AG04450 (cell line): ENCODE measurements around the gene CFAP126. TPM values are rescaled to one million over a fixed set of nuclear protein-coding genes. Genes with fewer than 3 reads are reported as not detected.
"Not testable (repeated sequence)": the region's sequence is repeated elsewhere in the genome, so short reads cannot be mapped to it uniquely, and the experiment has no call there.

Experiments used
- CTCF ChIA-PET: fragments of 300-600, 350-600 bp; formaldehyde crosslinking; extraction: SDS; loops from one replicate; lab custom pipeline; 2022; ENCODE audit warnings: antibody characterized with exemption, inconsistent platforms; lab: Charles Lee
- POLR2A ChIA-PET: fragments of 350-600 bp; formaldehyde crosslinking; extraction: SDS; loops from one replicate; lab custom pipeline; 2021; ENCODE audit warnings: antibody characterized with exemption, inconsistent platforms; lab: Yijun Ruan, JAX
- DNase-seq: peaks from one replicate; pipeline ENCODE4 v3.0.0-alpha.2; 2011; ENCODE audit warnings: low read depth, low spot score
- H3K27ac ChIP-seq: one replicate; pipeline ENCODE4 v1.5.1; 2012; ENCODE audit warnings: low read depth, low read length, control low read depth
- H3K27me3 ChIP-seq: one replicate; pipeline ENCODE4 v1.6.0; 2012; ENCODE audit warnings: low read length; ENCODE audit not compliant: control insufficient read depth, insufficient read depth
- H3K4me3 ChIP-seq: 2 replicates; pipeline ENCODE4 v1.5.1; 2011; ENCODE audit warnings: mild to moderate bottlenecking, low read depth, low read length, control low read depth
- H3K9me3 ChIP-seq: 2 replicates; pipeline ENCODE4 v1.5.1; 2012; ENCODE audit warnings: low read length; ENCODE audit not compliant: control insufficient read depth, insufficient read depth
- polyA plus RNA-seq: library from polyadenylated mRNA; depleted of rRNA; stranded (reverse); fragments of >200 nt; gene quantifications from 2 replicates; pipeline ENCODE4 v1.2.3, GENCODE V29; 2011; rRNA removed
- small RNA-seq: library from RNA; depleted of rRNA; stranded (forward); fragments of <200 nt; gene quantifications from one replicate; pipeline ENCODE3, GENCODE V24; 2012; ENCODE audit warnings: low read depth; ENCODE audit not compliant: insufficient read length
- TF ChIP-seq, protein P1 (sequence below): IDR thresholded peaks from 2 replicates; pipeline ENCODE4 v1.5.1; 2011; ENCODE audit warnings: low read depth, low read length, control low read depth, inconsistent platforms

The CFAP126 gene
- polyA plus RNA-seq, 1 experiment, result not detected

DNA sequence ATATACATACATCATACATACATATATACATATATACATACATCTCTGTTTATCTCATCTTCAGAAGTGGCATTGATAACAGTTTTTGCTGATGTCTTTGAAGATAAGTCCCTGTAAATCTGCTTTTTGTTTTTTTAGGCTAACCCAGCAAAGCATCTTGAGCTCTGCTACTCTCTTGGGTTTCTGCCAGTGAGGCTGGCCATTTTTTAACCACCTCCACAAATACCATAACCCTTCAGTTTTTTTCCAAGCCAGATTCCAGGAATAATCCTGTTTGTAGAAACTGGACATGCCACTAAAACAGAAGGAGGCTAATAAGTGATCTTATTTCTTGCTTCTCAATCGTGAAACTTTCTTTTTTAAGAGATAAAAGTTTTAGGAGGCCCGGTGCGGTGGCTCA lies 31.9 kb downstream of the CFAP126 start:
- peak; percentile 16 for DNase-seq
- Histone ChIP-seq H3K9me3 (no peaks in the 10 kb centered on the region), H3K27ac (no peak overlapping the region), H3K4me3 (no peak overlapping the region), H3K27me3 (no peaks in the 10 kb centered on the region)
- CTCF ChIA-PET, result interaction anchor here (0.6 kb wide), 2 partner anchors 29 to 110 kb away, joined by 6 to 8 read pairs; no protein-coding TSS in a partner anchor
- POLR2A ChIA-PET, result no interaction called here
- TF ChIP-seq, protein P1, sequence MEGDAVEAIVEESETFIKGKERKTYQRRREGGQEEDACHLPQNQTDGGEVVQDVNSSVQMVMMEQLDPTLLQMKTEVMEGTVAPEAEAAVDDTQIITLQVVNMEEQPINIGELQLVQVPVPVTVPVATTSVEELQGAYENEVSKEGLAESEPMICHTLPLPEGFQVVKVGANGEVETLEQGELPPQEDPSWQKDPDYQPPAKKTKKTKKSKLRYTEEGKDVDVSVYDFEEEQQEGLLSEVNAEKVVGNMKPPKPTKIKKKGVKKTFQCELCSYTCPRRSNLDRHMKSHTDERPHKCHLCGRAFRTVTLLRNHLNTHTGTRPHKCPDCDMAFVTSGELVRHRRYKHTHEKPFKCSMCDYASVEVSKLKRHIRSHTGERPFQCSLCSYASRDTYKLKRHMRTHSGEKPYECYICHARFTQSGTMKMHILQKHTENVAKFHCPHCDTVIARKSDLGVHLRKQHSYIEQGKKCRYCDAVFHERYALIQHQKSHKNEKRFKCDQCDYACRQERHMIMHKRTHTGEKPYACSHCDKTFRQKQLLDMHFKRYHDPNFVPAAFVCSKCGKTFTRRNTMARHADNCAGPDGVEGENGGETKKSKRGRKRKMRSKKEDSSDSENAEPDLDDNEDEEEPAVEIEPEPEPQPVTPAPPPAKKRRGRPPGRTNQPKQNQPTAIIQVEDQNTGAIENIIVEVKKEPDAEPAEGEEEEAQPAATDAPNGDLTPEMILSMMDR, result no peak

DNA sequence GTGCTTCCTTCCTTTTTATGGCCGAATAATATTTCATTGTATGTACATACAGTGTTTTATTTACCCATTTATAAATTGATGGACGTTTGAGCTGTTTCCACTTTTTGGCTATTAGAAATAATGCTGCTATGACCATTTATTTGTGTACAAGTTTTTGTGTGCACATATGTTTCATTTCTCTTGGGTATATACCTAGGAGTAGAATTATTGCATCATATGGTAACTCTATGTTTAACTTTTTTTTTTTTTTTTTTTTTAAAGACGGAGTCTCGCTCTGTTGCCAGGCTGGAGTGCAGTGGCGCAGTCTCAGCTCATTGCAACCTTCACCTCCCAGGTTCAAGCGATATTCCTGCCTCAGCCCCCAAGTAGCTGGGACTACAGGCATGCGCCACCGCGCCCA lies 34.5 kb downstream of the CFAP126 start:
- POLR2A ChIA-PET, result no interaction called here
- TF ChIP-seq, protein P1, result no peak
- no peaks in the 10 kb centered on the region for H3K27me3 ChIP-seq
- DNase-seq, result no peak
- no peaks in the 10 kb centered on the region for H3K9me3 ChIP-seq
- CTCF ChIA-PET, result interaction anchor here (0.6 to 0.7 kb wide), 4 partner anchors 9 to 566 kb away, joined by 3 to 5 read pairs (median 3); no protein-coding TSS in a partner anchor
- no peak overlapping the region for H3K27ac ChIP-seq
- no peak overlapping the region for H3K4me3 ChIP-seq

DNA sequence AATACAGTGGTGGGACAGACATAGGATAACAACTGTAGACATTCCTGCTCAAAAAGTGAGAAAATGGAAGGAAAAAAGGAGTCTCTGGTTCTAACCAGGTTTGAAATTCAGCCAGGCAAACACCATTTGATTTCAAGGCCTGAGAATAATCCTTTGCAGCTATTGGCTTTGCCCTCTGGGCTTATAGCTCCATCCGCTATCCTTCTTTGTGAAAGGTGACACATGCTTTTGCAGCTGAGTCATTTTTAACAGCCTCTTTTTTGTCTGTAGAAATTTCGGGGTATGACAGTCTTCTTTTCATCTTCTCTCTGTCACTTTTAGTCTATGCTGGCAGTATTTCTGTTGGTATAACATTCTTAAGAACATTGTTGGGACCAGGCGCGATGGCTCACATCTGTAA lies 37.3 kb downstream of the CFAP126 start:
- Histone ChIP-seq H3K27me3 (no peaks in the 10 kb centered on the region), H3K27ac (no peak overlapping the region), H3K9me3 (no peaks in the 10 kb centered on the region), H3K4me3 (no peak overlapping the region)
- ChIA-PET CTCF (no interaction called here), POLR2A (no interaction called here)
- TF ChIP-seq, protein P1, result no peak
- DNase-seq, result no peak

DNA sequence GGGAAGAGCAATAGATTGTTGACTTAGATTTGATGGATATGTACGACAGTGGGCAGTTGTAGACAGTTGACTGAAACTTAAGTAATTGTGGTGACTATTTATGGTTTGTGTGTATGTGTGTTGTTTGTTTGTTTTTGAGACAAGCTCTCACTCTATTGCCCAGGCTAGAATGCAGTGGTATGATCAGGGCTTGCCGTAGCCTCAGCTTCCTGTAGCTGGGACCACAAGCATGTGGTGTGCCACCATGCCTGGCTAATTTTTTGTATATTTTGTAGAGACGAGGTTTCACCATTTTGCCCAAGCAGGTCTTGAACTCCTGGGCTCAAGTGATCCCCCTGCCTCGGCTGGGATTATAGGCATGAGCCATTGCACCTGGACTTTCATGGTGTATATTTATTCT lies 43.7 kb downstream of the CFAP126 start:
- ChIA-PET CTCF (no interaction called here), POLR2A (no interaction called here)
- TF ChIP-seq, protein P1, result no peak
- no peak overlapping the region for H3K27ac ChIP-seq
- no peaks in the 10 kb centered on the region for H3K27me3 ChIP-seq
- H3K4me3 ChIP-seq, result no peak overlapping the region
- H3K9me3 ChIP-seq, result no peaks in the 10 kb centered on the region
- DNase-seq, result no peak

DNA sequence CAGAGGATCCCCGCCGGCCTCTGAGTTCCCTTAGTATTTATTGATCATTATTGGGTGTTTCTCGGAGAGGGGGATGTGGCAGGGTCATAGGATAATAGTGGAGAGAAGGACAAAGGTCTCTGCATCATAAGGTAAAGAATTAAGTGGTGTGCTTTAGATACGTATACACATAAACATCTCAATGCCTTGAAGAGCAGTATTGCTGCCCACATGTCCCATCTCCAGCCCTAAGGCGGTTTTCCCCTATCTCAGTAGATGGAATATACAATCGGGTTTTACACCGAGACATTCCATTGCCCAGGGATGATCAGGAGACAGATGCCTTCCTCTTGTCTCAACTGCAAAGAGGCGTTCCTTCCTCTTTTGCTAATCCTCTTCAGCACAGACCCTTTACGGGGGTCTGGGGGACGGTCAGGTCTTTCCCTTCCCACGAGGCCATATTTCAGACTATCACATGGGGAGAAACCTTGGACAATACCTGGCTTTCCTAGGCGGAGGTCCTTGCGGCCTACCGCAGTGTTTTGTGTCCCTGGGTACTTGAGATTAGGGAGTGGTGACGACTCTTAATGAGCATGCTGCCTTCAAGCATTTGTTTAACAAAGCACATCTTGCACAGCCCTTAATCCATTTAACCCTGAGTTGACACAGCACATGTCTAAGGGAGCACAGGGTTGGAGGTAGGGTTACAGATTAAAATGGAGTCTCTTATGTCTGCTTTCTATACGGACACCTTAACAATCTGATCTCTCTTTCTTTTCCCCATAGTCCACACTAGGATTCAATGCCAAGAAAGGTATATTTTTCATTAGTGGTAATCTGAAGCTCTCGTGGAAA lies 51.6 kb downstream of the CFAP126 start:
- CTCF ChIA-PET, result interaction anchor here (0.6 kb wide), 1 partner anchor 68 kb away, joined by 3 read pairs; no protein-coding TSS in a partner anchor
- H3K4me3 ChIP-seq, POLR2A ChIA-PET: not testable (repeated sequence)

More for the DNA sequence above, 51.6 kb downstream of the CFAP126 start:
- not testable (repeated sequence) for H3K9me3 ChIP-seq, H3K27me3 ChIP-seq, DNase-seq, H3K27ac ChIP-seq

Small RNA genes lying within 50 kb of the gene (small RNA-seq; reads per million reads assigned to genes)
- not detected for gene AL592295.2
- not detected for gene RNU6-481P

Other genes starting within 250 kb of the CFAP126 start
- gene PFDN2, start 249.8 kb downstream of the CFAP126 start, polyA plus RNA-seq, result 84.2 and 101 TPM in 2 replicates
- 19.2 and 24.3 TPM in 2 replicates for gene NIT1, start 249.8 kb downstream of the CFAP126 start, polyA plus RNA-seq
- 34.9 and 38.0 TPM in 2 replicates for gene DEDD, start 235.2 kb downstream of the CFAP126 start, polyA plus RNA-seq
- gene UFC1, start 213.9 kb downstream of the CFAP126 start, polyA plus RNA-seq, result 129 and 146 TPM in 2 replicates
- 15.4 and 16.2 TPM in 2 replicates for gene USP21, start 208.4 kb downstream of the CFAP126 start, polyA plus RNA-seq
- gene PPOX, start 201.4 kb downstream of the CFAP126 start, polyA plus RNA-seq, result 9.7 and 9.8 TPM in 2 replicates
- 21.8 and 24.7 TPM in 2 replicates for gene B4GALT3, start 190.4 kb downstream of the CFAP126 start, polyA plus RNA-seq
- gene ADAMTS4, start 168.8 kb downstream of the CFAP126 start, polyA plus RNA-seq, result 0.52 and 0.72 TPM in 2 replicates
- gene NDUFS2, start 165.5 kb downstream of the CFAP126 start, polyA plus RNA-seq, result 150 and 155 TPM in 2 replicates
- gene FCER1G, start 152.6 kb downstream of the CFAP126 start, polyA plus RNA-seq, result 0.37 and 0.66 TPM in 2 replicates
- gene APOA2, start 144.2 kb downstream of the CFAP126 start, polyA plus RNA-seq, result not detected in 2 replicates
- 9.3 and 9.9 TPM in 2 replicates for gene TOMM40L, start 141.8 kb downstream of the CFAP126 start, polyA plus RNA-seq
- not detected in 2 replicates for gene NR1I3, start 129.7 kb downstream of the CFAP126 start, polyA plus RNA-seq
- not detected in 2 replicates for gene PCP4L1, start 109.1 kb downstream of the CFAP126 start, polyA plus RNA-seq
- gene MPZ, start 57.9 kb downstream of the CFAP126 start, polyA plus RNA-seq, result 0.71 and 0.89 TPM in 2 replicates
- 311 and 335 TPM in 2 replicates for gene SDHC, start 53.5 kb downstream of the CFAP126 start, polyA plus RNA-seq
- 2.0 and 2.3 TPM in 2 replicates for gene FCGR2A, start 137.6 kb upstream of the CFAP126 start, polyA plus RNA-seq
- 0.27 and 0.63 TPM in 2 replicates for gene HSPA6, start 156.7 kb upstream of the CFAP126 start, polyA plus RNA-seq
- gene FCGR3A, start 181.9 kb upstream of the CFAP126 start, polyA plus RNA-seq, result not detected in 2 replicates